Measurements from ENCODE around the gene CTNND1. TPM values are rescaled to one million over a fixed set of nuclear protein-coding genes. Genes with fewer than 3 reads are reported as not detected.

CTNND1 gene
- total and polyA plus RNA-seq, 2 of the 4 experiments (the other 2 are of a cell fraction) = 88.5 to 229 TPM

GRCh38 chr11:57752954-57753353 is 8.6 kb upstream of the CTNND1 start:
- Histone ChIP-seq H2BK15ac (ENCODE audit: low read depth, low read length) (no peak overlapping the region), H3K4me1 (ENCODE audit: control insufficient read depth, insufficient read depth, low read length) (no peaks in the 10 kb centered on the region), H3K18ac (ENCODE audit: low read depth, low read length) (no peak overlapping the region), H3K14ac (replicated peaks; ENCODE audit: low read depth, low read length) (no peak overlapping the region), H2AK9ac (replicated peaks; ENCODE audit: low read depth, low read length, poor library complexity) (peak overlapping the region; percentile 28), H3K56ac (ENCODE audit: extremely low read depth, insufficient read depth, low read length) (no peak overlapping the region), H2BK20ac (ENCODE audit: low read depth, low read length) (no peak overlapping the region), H3K79me1 (ENCODE audit: low read depth in 1 of 2, low read length in 2 of 2) (no peaks in the 10 kb centered on the region), H3K9me1 (ENCODE audit: insufficient read depth, low read length) (no peaks in the 10 kb centered on the region), H4K91ac (ENCODE audit: insufficient read depth, low read depth, low read length) (no peak overlapping the region), H3K36me3 (ENCODE audit: control insufficient read depth, insufficient read depth, low read length) (no peaks in the 10 kb centered on the region), H3K27ac (ENCODE audit: insufficient read depth, low read length) (no peak overlapping the region), H3K27me3 (ENCODE audit: control insufficient read depth, insufficient read depth, low read length) (no peaks in the 10 kb centered on the region), H2AFZ (replicated peaks; ENCODE audit: low read length, poor library complexity) (no peak overlapping the region), H3K4ac (ENCODE audit: low read depth, low read length) (no peak overlapping the region), H3K9ac (ENCODE audit: low read depth, low read length) (no peak overlapping the region), H4K8ac (ENCODE audit: low read depth in 2 of 2, low read length in 2 of 2) (no peak overlapping the region), H4K5ac (ENCODE audit: low read depth, low read length) (no peak overlapping the region), H3K9me3 (ENCODE audit: control insufficient read depth, insufficient read depth, low read length) (no peaks in the 10 kb centered on the region), H2BK5ac (ENCODE audit: low read depth, low read length, poor library complexity, severe bottlenecking) (no peak overlapping the region), H3K4me2 (ENCODE audit: low read depth, low read length) (no peak overlapping the region), H2AK5ac (ENCODE audit: low read depth, low read length) (no peak overlapping the region), H4K20me1 (ENCODE audit: insufficient read depth, low read length) (no peaks in the 10 kb centered on the region), H2BK120ac (ENCODE audit: low read depth, low read length) (no peak overlapping the region), H3K23ac (ENCODE audit: low read depth, low read length) (no peak overlapping the region), H3K4me3 (ENCODE audit: insufficient read depth, low read depth, low read length) (no peak overlapping the region)
- ATAC-seq (ENCODE audit: low read depth) (no peak), DNase-seq (no peak)
- dilution Hi-C loops (cut with HindIII; ENCODE audit: low sequenced_read_pairs, unreplicated experiment) = no loop called here
- in situ Hi-C loops (cut with MboI; ENCODE audit: low sequenced_read_pairs) = no loop called here
- POLR2A ChIA-PET (ENCODE audit: unreplicated experiment) = no interaction called here
- TF ChIP-seq POLR2A (IDR thresholded peaks at IDR 0.05; ENCODE audit: low read depth, low read length) (no peak), RAD21 (IDR thresholded peaks at IDR 0.05; ENCODE audit: low read length) (no peak), RFX5 (IDR thresholded peaks at IDR 0.05; ENCODE audit: low read depth, low read length) (no peak), MAFK (IDR thresholded peaks at IDR 0.05; ENCODE audit: low read depth, low read length) (no peak), RCOR1 (IDR thresholded peaks at IDR 0.05; ENCODE audit: insufficient replicate concordance, low read length) (no peak), FOS (IDR thresholded peaks at IDR 0.05; ENCODE audit: low read depth, low read length) (no peak), SMC3 (IDR thresholded peaks at IDR 0.05; ENCODE audit: low read depth, low read length) (no peak), BHLHE40 (IDR thresholded peaks at IDR 0.05; ENCODE audit: low read depth, low read length) (no peak), USF2 (IDR thresholded peaks at IDR 0.05; ENCODE audit: low read depth, low read length) (no peak), NFE2L2 (IDR thresholded peaks at IDR 0.05; ENCODE audit: low read depth, low read length) (no peak), MXI1 (IDR thresholded peaks at IDR 0.05; ENCODE audit: borderline replicate concordance, low read depth, low read length) (no peak), MAZ (IDR thresholded peaks at IDR 0.05; ENCODE audit: borderline replicate concordance, low read depth, low read length) (no peak), CEBPB (IDR thresholded peaks at IDR 0.05; ENCODE audit: low read depth, low read length) (no peak), CTCF (conservative IDR thresholded peaks at IDR 0.05; ENCODE audit: low read depth, low read length) (no peak), CHD1 (IDR thresholded peaks at IDR 0.05; ENCODE audit: low read depth, low read length) (no peak), ELK1 (IDR thresholded peaks at IDR 0.05; ENCODE audit: borderline replicate concordance, low read depth, low read length) (no peak)
- intact Hi-C loops (cut with micrococcal nuclease) = no loop called here
- CTCF ChIA-PET = no interaction called here
- WGBS, 2 experiments (ENCODE audit: extremely low coverage in 2 of 2, insufficient read length in 1 of 2) = 95% methylated on average over 8 of the region's 30 CpGs; no CpG with 5 or more reads in 1 of the 2 experiments
- no TSS peak for BruUV-seq (replicated peaks)

Data from IMR-90 (cell line).